Right lung (tissue), 5 donors: Measurements from ENCODE around the gene PM20D1. TPM values are rescaled to one million over a fixed set of nuclear protein-coding genes. Genes with fewer than 3 reads are reported as not detected.

ENCODE experiments used
- polyA plus RNA-seq, 5 donors: library from polyadenylated mRNA; unstranded; fragments of 120-200 nt; gene quantifications; one replicate each; pipeline versions ENCODE4 v1.2.1 to v1.2.3, GENCODE V29; 2013; ENCODE audit warnings: inconsistent platforms in 1 of 5, low replicate concordance in 1 of 5; ENCODE audit not compliant: insufficient read length in 5 of 5, insufficient read depth in 1 of 5

PM20D1 gene
- polyA plus RNA-seq, 5 donors, result 0.20 to 0.51 (median 0.33) TPM

Other genes with a start within 250 kb of the PM20D1 start
- 10 to 100 TPM; 19.2 to 27.7 (median 26.7) TPM for gene ELK4, start 218.1 kb downstream of the PM20D1 start, polyA plus RNA-seq
- 1 to 10 TPM; 6.2 to 9.1 (median 8.6) TPM for gene SLC45A3, start 169.6 kb downstream of the PM20D1 start, polyA plus RNA-seq
- 100 to 1,000 TPM; 281 to 442 (median 387) TPM for gene NUCKS1, start 100.0 kb downstream of the PM20D1 start, polyA plus RNA-seq
- 1 to 10 TPM; 5.7 to 8.1 (median 6.8) TPM for gene RAB29, start 74.7 kb downstream of the PM20D1 start, polyA plus RNA-seq
- 10 to 100 TPM; 36.4 to 46.8 (median 44.8) TPM for gene SLC41A1, start 36.9 kb downstream of the PM20D1 start, polyA plus RNA-seq
- gene SLC26A9, start 93.3 kb upstream of the PM20D1 start, polyA plus RNA-seq, result 1 to 10 TPM; 4.5 to 7.1 (median 5.4) TPM
- gene RAB7B, start 153.3 kb upstream of the PM20D1 start, polyA plus RNA-seq, result 1 to 10 TPM; 2.8 to 4.9 (median 3.7) TPM
- gene CTSE, start 173.8 kb upstream of the PM20D1 start, polyA plus RNA-seq, result 1 to 10 TPM in 2 of 5 donors, under 1 TPM in 3; 0.33 to 1.5 (median 0.66) TPM
- gene RHEX, start 203.0 kb upstream of the PM20D1 start, polyA plus RNA-seq, result under 1 TPM in 4 of 5 donors, not detected in 1; 0.19 to 0.41 (median 0.24) TPM